Stimulated activated CD8-positive, alpha-beta memory T cell treated with anti-CD3 and anti-CD28 coated beads, Interleukin-7, amount 100 ng/mL, for 1 hour (primary cell): ENCODE results near the gene CDC20.
"Not testable (repeated sequence)": the region's sequence is repeated elsewhere in the genome, so short reads cannot be mapped to it uniquely, and the experiment has no call there.

Experiments
- DNase-seq, 2 donors: peaks; one replicate each; pipeline ENCODE4 v3.0.0-alpha.2; 2020; ENCODE audit warnings: low read depth in 2 of 2

The CDC20 gene

GRCh38 chr1:43383449-43383848, 24.7 kb downstream of the CDC20 start:
- no peak for DNase-seq

DNA sequence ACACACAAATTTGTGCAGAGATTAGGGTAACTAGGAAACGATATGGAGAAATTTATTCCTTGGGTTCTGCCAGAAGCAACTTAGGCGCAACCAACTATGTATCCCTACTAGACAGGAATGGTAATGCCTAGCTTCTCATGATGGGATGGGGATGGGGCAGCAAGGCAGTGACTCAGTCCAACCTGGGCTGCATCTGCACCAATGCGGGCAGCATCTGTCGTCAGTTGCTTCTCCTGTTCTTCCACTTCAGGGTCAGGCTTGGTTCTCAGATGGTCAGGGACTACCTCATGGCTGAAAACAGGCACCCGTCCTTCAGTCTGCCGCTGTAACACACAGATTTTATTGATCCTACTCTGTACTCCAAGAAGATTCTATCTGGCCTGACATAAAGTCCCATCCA, 27.9 kb downstream of the CDC20 start:
- DNase-seq: no peak

DNA sequence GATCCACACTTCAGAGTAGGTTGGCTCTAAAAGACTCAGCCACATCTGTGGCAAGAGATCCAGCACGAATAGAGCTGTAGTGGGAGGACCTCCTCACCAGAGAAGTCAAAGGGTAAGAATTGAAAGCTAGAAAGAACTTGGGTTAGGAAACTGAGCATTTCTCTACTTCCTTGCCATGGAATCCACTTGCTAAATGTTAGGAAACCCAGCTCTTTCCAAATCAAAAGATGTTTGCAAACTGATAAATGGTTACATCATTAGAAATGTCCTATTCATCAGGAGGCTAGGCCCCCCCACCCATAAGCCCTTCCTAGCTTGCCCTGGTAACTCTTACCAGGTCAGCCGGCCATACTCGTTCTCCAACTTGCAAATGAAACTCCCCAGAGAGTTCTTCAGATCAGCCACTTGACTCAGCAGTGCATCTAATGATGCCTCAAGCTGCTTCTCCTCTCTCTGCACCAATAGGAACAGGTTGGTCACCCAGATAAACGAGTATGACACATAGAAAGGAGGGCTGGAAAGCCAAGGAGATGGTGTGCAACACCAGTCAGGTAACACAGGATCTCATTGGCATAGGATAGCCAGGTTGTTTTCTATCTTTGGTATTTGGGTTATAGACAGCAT, 29.3 kb downstream of the CDC20 start:
- no peak for DNase-seq

DNA sequence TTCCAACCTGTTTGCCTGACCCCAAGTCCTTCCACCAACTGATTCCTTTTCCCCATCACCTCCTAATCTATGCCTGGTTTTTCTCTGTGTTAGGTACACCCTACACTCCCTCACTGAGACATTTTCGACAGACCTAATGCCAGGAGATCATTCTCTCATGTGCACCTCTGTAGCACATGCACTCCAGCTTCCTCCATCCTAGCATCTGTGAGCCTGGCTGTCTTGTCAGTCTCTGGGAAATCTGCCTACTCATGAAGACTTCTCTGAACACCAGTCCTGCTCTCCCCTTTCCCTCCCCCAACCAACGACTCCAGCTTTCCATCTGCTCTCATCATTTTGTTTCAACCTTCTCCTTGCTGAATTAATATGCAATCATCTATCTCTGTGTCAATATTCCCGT, 29.8 kb downstream of the CDC20 start:
- no peak for DNase-seq

DNA sequence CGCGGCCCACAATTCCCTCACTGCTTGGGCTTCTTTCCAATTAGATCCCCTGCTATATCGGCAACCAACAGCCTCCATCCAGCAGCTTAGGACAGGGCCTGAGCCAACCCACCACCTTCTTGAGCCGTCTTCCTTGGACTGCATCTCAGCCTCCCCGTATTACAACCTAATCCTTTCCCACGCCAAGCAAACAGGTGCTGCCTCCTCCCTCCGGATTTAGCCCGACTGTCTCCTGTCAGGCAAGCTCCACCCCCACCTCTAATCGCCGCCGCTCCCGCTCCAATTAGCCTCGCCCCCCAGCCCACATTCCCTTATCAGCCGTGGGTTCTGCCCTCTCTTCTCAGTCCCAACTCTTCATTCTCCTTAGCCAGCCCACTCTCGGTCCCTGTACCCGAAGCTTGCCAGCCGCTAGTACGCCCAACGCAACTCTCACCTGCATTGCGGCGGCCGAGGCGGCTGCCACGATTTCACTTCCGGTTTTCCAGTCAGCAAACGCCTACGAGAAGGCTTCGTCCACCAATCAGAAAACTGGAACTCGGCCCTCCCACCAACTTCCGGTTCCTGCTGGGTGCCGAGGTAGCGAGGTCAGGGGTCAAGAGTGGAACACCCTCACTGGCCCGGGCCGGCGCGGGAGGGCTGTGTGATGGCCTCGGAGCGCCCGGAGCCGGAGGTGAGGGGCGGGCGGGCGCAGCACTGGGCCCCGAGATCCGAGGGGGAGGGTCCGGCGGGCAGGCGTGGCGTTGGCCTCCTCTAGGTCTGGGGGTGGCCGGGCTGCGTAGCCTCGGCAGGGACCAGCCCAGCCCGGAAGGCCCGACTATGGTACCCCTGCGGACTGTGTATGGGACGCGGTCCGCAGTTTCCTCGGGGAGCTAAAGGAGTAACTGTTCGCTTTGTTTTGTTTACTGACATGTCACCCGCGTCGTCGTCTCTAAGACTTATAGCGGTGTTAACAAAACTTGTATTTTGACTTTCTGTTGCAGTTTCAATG, 30.8 kb downstream of the CDC20 start, which contains the start of the genes MED8 and SZT2:
MED8 (minus strand) TSS at position 475 of the 988 bp plus-strand sequence; CDS start at position 439, 36 bp downstream.
SZT2 (plus strand) TSS at position 574 of the 988 bp plus-strand sequence; CDS start at position 644, 70 bp downstream.
- peak; percentile 82 to 89 for DNase-seq

GRCh38 chr1:43392702-43393101, 33.9 kb downstream of the CDC20 start:
- no peak for DNase-seq

DNA sequence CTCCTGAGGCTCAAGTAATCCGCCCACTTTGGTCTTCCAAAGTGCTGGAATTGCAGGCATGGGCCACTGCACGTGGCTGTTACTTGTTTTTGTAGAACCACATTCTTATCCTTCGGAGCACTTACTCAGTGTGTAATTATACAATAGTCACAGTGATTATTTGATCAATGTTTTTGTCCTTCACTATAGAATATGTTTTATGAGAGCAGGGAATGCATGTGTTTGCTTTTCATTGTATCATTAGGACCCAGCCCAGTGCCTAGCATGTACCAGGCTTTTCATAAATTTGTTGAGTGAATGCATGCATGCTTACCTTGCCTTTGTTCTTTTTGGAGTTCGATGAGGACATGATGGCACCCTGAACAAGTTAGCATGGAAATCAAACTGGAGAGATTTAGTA, 36.7 kb downstream of the CDC20 start:
- DNase-seq: no peak

DNA sequence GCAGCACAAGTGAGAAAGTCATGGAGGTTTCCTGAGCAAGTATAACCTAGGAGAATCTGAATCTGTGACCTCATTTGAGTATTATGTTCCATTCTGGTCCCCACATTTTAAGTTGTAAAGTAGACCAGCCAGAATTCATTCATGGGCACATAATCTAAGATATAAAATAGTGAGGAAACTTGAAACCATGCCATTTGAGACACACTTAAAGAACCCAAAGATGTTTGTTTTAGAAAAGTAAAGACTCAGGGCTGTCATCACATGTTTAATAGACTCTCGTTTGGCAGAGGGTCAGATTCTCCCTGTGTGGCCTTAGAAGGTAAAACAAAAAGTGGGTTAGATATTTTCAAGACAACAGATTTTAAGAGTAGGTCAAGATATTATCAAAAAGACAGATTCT, 37.3 kb downstream of the CDC20 start:
- no peak for DNase-seq

GRCh38 chr1:43398227-43398626, 39.4 kb downstream of the CDC20 start:
- DNase-seq: no peak

DNA sequence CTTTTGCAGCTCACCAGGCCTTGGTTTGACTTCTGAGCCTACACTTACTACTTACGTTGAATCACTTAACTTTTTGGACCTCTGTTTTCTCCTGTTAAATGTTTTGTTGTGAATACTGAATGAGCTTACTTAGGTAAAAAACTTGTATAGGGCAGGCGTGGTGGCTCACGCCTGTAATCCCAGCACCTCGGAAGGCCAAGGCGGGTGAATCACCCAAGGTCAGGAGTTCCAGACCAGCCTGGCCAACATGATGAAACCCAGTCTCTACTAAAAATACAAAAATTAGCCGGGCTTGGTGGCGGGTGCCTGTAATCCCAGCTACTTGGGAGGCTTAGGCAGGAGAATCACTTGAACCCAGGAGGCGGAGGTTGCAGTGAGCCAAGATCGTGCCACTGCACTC, 41.7 kb downstream of the CDC20 start:
- DNase-seq: not testable (repeated sequence)

DNA sequence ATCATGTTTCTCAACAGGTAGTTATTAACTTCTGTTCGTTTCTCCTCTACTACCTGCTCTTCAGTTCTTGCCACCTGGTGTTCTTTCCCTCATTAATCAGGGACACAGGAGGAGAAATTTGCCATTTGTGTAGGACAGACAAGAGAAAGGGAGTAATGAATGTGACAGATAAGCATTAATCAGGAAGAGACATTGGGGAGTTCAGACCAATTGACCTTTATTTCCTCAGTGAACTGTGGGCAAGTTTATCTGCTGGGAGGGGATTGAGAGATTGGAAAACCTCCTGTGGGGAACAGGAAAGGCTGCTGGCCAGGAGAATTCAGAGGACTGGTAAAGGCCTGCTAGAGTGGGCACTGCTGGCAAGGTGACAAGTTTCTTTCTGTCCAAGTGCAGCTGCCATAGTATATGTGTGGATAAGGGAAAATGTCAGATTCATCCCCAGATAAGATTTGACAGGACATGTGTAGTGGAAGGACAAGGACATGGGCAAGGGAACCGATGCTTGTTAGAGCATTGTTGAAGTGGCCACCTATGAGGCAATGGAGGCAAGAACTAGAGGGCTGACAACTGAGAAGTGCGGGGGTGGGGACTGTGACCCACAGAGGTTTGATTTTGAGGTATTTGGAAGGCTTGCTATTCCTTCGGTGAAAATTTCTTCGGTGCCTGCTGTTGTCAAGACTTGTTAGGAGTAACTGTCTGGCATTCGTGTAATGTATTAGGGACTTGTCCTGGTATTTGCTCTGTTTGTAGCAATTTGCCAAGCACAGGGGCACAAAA, 43.5 kb downstream of the CDC20 start:
- no peak for DNase-seq

DNA sequence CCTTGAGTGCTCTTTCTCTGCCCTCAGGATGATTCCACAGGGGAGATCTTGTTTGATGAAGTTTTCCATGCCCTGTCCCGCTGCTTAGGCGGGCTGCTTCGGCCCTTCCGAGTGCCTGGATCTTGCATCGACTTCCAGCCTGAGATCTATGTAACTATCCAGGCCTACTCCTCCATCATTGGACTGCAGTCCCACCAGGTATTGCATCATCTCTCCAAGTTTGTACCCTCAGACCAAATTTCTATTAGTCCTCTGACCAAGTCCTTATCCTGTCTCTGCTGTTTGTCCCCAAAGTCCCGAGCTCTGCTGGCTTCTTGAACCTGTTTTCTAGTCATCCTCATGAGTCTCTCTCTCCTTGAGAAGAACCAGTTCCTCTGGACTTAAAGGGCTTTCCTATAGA, 45.6 kb downstream of the CDC20 start:
- no peak for DNase-seq

GRCh38 chr1:43405219-43405875, 46.6 kb downstream of the CDC20 start:
- DNase-seq: no peak

- DNase-seq: no peak
Observed at GRCh38 chr1:43405876-43406234, 47.1 kb downstream of the CDC20 start.

- DNase-seq: no peak
Observed at GRCh38 chr1:43410571-43410970, 51.8 kb downstream of the CDC20 start.
